Endothelial cell of umbilical vein (primary cell): ENCODE data around the gene IFIT1B. TPM values are rescaled to one million over a fixed set of nuclear protein-coding genes. Genes with fewer than 3 reads are reported as not detected.
"Not testable (repeated sequence)": the region's sequence is repeated elsewhere in the genome, so short reads cannot be mapped to it uniquely, and the experiment has no call there.

Experiments used
- BruUV-seq: library from RNA; stranded (reverse); fragments of 400-500 nt; replicated peaks from 2 replicates; lab custom pipeline; 2021; lab: Mats Ljungman, UMichigan
- CTCF ChIA-PET: fragments of 300-600, 350-600 bp; sonication (Branson Sonifier 250); formaldehyde crosslinking; loops from one replicate; lab custom pipeline; 2021; ENCODE audit warnings: antibody characterized with exemption, inconsistent platforms; lab: Charles Lee
- POLR2A ChIA-PET: fragments of 300-600, 350-600 bp; sonication (Branson Sonifier 250); formaldehyde crosslinking; loops from one replicate; lab custom pipeline; 2021; ENCODE audit warnings: antibody characterized with exemption, inconsistent platforms; lab: Charles Lee
- DNase-seq: peaks from one replicate; pipeline ENCODE4 v3.0.0-alpha.2; 2011; ENCODE audit warnings: low read depth, low spot score
- FAIRE-seq: peaks from 2 replicates; lab custom pipeline; 2011; peaks lifted over from hg19 to GRCh38; lab: Jason Lieb, UNC
- H2AFZ ChIP-seq: 2 replicates; pipeline ENCODE4 v1.6.0; 2012; ENCODE audit warnings: low read depth, low read length, control low read depth, inconsistent platforms
- H3K27ac ChIP-seq: 2 replicates; pipeline ENCODE4 v1.5.1; 2011; ENCODE audit warnings: low read depth, mild to moderate bottlenecking, control low read depth, low read length, moderate library complexity; ENCODE audit not compliant: insufficient read depth
- H3K27me3 ChIP-seq, 2 experiments: 2 replicates each; pipeline versions ENCODE4 v1.6.0 to v1.6.1; 2011; ENCODE audit warnings: low read length in 2 of 2, mixed read lengths in 1 of 2; ENCODE audit not compliant: control insufficient read depth in 2 of 2, insufficient read depth in 2 of 2
- H3K36me3 ChIP-seq, 2 experiments: 2 replicates in 1 of 2; 3 replicates in 1 of 2; pipeline ENCODE4 v1.5.1; 2011; ENCODE audit warnings: low read length in 2 of 2, mild to moderate bottlenecking in 1 of 2, moderate library complexity in 1 of 2; ENCODE audit not compliant: control insufficient read depth in 2 of 2, insufficient read depth in 2 of 2; ENCODE audit errors: extremely low read depth in 1 of 2
- H3K4me1 ChIP-seq: 3 replicates; pipeline ENCODE4 v1.5.1; 2011; ENCODE audit warnings: mild to moderate bottlenecking, low read length; ENCODE audit not compliant: control insufficient read depth, insufficient read depth; ENCODE audit errors: extremely low read depth
- H3K4me2 ChIP-seq: 2 replicates; pipeline ENCODE4 v1.6.1; 2011; ENCODE audit warnings: low read length, control low read depth, mixed read lengths; ENCODE audit not compliant: insufficient read depth
- H3K4me3 ChIP-seq, 3 experiments: fragments of 200-600 bp in 1 of 3; sonication (generic), shearing (Covaris generic) in 1 of 3; replicated peaks in 1 of 3; 2 replicates each; pipeline ENCODE4 v1.5.1; 2011 to 2016; ENCODE audit warnings: control low read depth in 3 of 3, low read length in 3 of 3, mild to moderate bottlenecking in 2 of 3, inconsistent platforms in 1 of 3, low read depth in 1 of 3, moderate library complexity in 1 of 3; ENCODE audit not compliant: insufficient read depth in 1 of 3
- H3K79me2 ChIP-seq: 2 replicates; pipeline ENCODE4 v1.6.0; 2012; ENCODE audit warnings: low read length, inconsistent platforms; ENCODE audit not compliant: control insufficient read depth, insufficient read depth
- H3K9ac ChIP-seq: replicated peaks from 2 replicates; pipeline ENCODE3; 2011; ENCODE audit warnings: low read length, control low read depth; ENCODE audit not compliant: insufficient read depth; ENCODE audit errors: extremely low read depth
- H3K9me1 ChIP-seq: replicated peaks from 3 replicates; pipeline ENCODE4 v1.6.0; 2011; ENCODE audit warnings: mild to moderate bottlenecking, low read length; ENCODE audit not compliant: control insufficient read depth, insufficient read depth; ENCODE audit errors: extremely low read depth
- H3K9me3 ChIP-seq: replicated peaks from 2 replicates; pipeline ENCODE4 v1.5.1; 2012; ENCODE audit warnings: low read length, inconsistent platforms; ENCODE audit not compliant: control insufficient read depth, insufficient read depth
- H4K20me1 ChIP-seq: replicated peaks from 2 replicates; pipeline ENCODE3; 2011; ENCODE audit warnings: mild to moderate bottlenecking, low read length; ENCODE audit not compliant: control insufficient read depth, insufficient read depth; ENCODE audit errors: extremely low read depth
- EZH2 ChIP-seq: IDR thresholded peaks from 2 replicates; pipeline ENCODE4 v1.6.1; 2012; ENCODE audit warnings: borderline replicate concordance, low read depth, mild to moderate bottlenecking, moderate library complexity, low read length, inconsistent platforms; ENCODE audit not compliant: severe bottlenecking
- FOS ChIP-seq: IDR thresholded peaks from 2 replicates; pipeline ENCODE4 v1.6.1; 2011; ENCODE audit warnings: mild to moderate bottlenecking, low read length, moderate library complexity, borderline replicate concordance; ENCODE audit not compliant: insufficient read depth
- GATA2 ChIP-seq: IDR thresholded peaks from 2 replicates; pipeline ENCODE4 v1.7.0; 2011; ENCODE audit warnings: low read depth, mild to moderate bottlenecking, moderate library complexity, mixed read lengths, low read length; ENCODE audit not compliant: insufficient read length, insufficient read depth
- JUN ChIP-seq: IDR thresholded peaks from 2 replicates; pipeline ENCODE4 v1.6.1; 2011; ENCODE audit warnings: borderline replicate concordance, low read depth; ENCODE audit not compliant: insufficient read length, insufficient read depth
- MYC ChIP-seq: IDR thresholded peaks from one replicate; pipeline ENCODE4 v1.6.1; 2011; ENCODE audit warnings: mild to moderate bottlenecking, low read depth, low read length
- POLR2A ChIP-seq: IDR thresholded peaks from 2 replicates; pipeline ENCODE4 v1.6.1; 2012; ENCODE audit warnings: low read depth, mild to moderate bottlenecking, control low read depth, low read length
- POLR2AphosphoS5 ChIP-seq: IDR thresholded peaks from 2 replicates; pipeline ENCODE4 v1.6.1; 2012; ENCODE audit warnings: low read depth, mild to moderate bottlenecking, control low read depth, low read length, moderate library complexity; ENCODE audit not compliant: insufficient read depth
- dilution Hi-C: fragments of 300-500 bp; cut with MboI; formaldehyde crosslinking; loops from one replicate; pipeline ENCODE4 v1.15.0; 2019; ENCODE audit warnings: low sequenced_read_pairs; ENCODE audit not compliant: extremely low pct_ligation_motif_present
- intact Hi-C: fragments of 100-400 bp; cut with micrococcal nuclease; formaldehyde crosslinking; loops from one replicate; pipeline ENCODE4 v1.10.0; 2022
- polyA plus RNA-seq, 4 experiments: library from polyadenylated mRNA; depleted of rRNA in 3 of 4; stranded (reverse) in 3 of 4; unstranded in 1 of 4; fragments of >200 nt; gene quantifications; 2 replicates each; pipeline versions ENCODE4 v1.2.1 to v1.2.3, GENCODE V29; 2011 to 2012; ENCODE audit warnings: missing spikeins in 1 of 4
- total RNA-seq: library from RNA; stranded (reverse); gene quantifications from 2 replicates; pipeline ENCODE4 v1.2.3, GENCODE V29; 2021
- TF ChIP-seq, protein P1 (sequence below), 2 donors: IDR thresholded peaks; 1 replicate in 1 of 2; 2 replicates in 1 of 2; pipeline ENCODE4 v1.5.1; 2011; ENCODE audit warnings: low read length in 2 of 2, mild to moderate bottlenecking in 2 of 2, moderate library complexity in 2 of 2, control low read depth in 1 of 2, inconsistent platforms in 1 of 2, low read depth in 1 of 2; ENCODE audit not compliant: insufficient read depth in 1 of 2; ENCODE audit errors: extremely low read depth in 1 of 2
- TF ChIP-seq, protein P2 (sequence below): IDR thresholded peaks from 2 replicates; pipeline ENCODE4 v1.6.1; 2011; ENCODE audit not compliant: insufficient read depth, insufficient read length

IFIT1B gene
- total and polyA plus RNA-seq, 2 donors (not counting 3 experiments of a cell fraction or from before 2014, with no cell fraction given) = not detected

DNA sequence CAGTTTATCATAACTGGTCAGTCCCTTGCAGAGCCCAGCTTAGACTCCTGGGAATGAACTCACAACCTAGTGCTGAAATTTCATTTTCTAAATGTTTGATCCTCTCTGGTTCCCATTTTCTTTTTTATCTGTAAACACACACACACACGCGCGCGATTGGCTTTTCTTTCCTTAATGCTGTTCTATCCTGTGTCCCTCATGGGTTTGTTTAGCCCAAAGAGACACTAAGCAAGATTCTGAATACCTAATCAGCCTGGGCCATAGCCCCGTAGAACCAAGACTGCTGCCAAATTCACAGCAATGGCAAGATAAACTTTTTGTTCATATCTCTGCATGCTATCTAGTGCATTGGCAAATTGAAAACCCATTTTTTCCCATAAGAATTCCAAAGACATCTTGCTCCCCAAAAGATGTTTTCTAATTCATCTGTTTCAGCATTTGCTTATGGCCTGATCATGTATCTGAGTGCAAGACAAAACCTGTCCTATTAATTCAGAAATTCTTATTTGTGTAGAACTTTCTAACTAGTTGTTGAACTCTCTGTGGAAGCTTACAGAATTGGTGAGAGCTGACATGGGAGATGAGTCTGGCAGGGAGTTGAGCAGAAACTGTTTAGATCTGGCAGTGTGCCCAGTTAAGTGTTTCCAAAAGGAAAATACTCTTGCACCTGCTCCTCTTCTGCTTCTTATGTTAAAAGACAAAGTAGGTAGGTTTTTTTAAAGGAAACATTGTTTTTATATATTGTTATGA, 12.8 kb downstream of the IFIT1B start:
- Histone ChIP-seq H3K9me1 (no peaks in the 10 kb centered on the region), H2AFZ (no peak overlapping the region), H3K4me3 (no peak overlapping the region), H3K9ac (no peak overlapping the region), H3K27me3 (no peaks in the 10 kb centered on the region), H4K20me1 (no peaks in the 10 kb centered on the region), H3K4me1 (peaks cover 10% of the 10 kb centered on the region), H3K27ac (no peak overlapping the region), H3K9me3 (no peaks in the 10 kb centered on the region), H3K36me3 (no peaks in the 10 kb centered on the region), H3K79me2 (no peaks in the 10 kb centered on the region), H3K4me2 (no peak overlapping the region)
- DNase-seq (no peak), FAIRE-seq (no peak)
- dilution Hi-C loops = no loop called here
- intact Hi-C loops = no loop called here
- ChIA-PET CTCF (interaction anchor here (1.8 kb wide), 1 partner anchor 27 kb away, joined by 6 read pairs; no protein-coding TSS in a partner anchor), POLR2A (no interaction called here)
- no TSS peak for BruUV-seq
- TF ChIP-seq POLR2AphosphoS5 (no peak), FOS (no peak), GATA2 (no peak), JUN (no peak), POLR2A (no peak), EZH2 (no peak), MYC (no peak)
- TF ChIP-seq, protein P1, sequence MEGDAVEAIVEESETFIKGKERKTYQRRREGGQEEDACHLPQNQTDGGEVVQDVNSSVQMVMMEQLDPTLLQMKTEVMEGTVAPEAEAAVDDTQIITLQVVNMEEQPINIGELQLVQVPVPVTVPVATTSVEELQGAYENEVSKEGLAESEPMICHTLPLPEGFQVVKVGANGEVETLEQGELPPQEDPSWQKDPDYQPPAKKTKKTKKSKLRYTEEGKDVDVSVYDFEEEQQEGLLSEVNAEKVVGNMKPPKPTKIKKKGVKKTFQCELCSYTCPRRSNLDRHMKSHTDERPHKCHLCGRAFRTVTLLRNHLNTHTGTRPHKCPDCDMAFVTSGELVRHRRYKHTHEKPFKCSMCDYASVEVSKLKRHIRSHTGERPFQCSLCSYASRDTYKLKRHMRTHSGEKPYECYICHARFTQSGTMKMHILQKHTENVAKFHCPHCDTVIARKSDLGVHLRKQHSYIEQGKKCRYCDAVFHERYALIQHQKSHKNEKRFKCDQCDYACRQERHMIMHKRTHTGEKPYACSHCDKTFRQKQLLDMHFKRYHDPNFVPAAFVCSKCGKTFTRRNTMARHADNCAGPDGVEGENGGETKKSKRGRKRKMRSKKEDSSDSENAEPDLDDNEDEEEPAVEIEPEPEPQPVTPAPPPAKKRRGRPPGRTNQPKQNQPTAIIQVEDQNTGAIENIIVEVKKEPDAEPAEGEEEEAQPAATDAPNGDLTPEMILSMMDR (IDR thresholded peaks at IDR 0.05; ENCODE audit: extremely low read depth in 1 of 2, insufficient read depth in 1 of 2, low read depth in 1 of 2, low read length in 2 of 2) = no peak
- TF ChIP-seq, protein P2, sequence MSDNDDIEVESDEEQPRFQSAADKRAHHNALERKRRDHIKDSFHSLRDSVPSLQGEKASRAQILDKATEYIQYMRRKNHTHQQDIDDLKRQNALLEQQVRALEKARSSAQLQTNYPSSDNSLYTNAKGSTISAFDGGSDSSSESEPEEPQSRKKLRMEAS = no peak

DNA sequence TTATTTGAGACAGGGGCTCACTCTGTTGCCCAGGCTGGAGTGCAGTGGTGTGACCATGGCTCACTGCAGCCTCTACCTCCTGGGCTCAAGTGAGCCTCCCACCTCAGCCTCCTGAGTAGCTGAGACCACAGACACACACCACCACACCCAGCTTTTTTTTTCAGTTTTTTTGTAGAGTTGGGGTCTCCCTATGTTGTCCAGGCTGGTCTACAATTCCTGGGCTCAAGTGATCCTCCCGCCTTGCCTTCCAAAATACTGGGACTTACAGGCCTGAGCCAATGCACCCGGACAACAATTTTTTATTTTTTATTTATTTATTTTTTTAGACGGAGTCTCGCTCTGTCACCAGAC, 13.3 kb downstream of the IFIT1B start:
- H3K4me3 ChIP-seq, BruUV-seq, H3K4me1 ChIP-seq, H3K9me1 ChIP-seq, intact Hi-C loops, H2AFZ ChIP-seq, POLR2A ChIA-PET, H3K27ac ChIP-seq, H3K27me3 ChIP-seq, H4K20me1 ChIP-seq, DNase-seq, FAIRE-seq, H3K36me3 ChIP-seq, H3K9me3 ChIP-seq, H3K79me2 ChIP-seq, H3K4me2 ChIP-seq, dilution Hi-C loops, H3K9ac ChIP-seq: not testable (repeated sequence)
- CTCF ChIA-PET = interaction anchor here (1.3 to 1.8 kb wide), 2 partner anchors 27 to 174 kb away, joined by 3 to 6 read pairs; no protein-coding TSS in a partner anchor
